Loucy (cell line): Measurements from ENCODE around the gene DRD1.

Experiments
- EZH2phosphoT487 ChIP-seq: fragments of 200-600 bp; IDR thresholded peaks from 2 replicates; pipeline ENCODE4 v1.6.1; 2018; ENCODE audit warnings: antibody characterized with exemption, mild to moderate bottlenecking, moderate library complexity, borderline replicate concordance
- TF ChIP-seq, protein P1 (sequence below): fragments of 200-600 bp; sonication (generic); conservative IDR thresholded peaks from 2 replicates; pipeline ENCODE4 v1.5.1; 2014; ENCODE audit warnings: mild to moderate bottlenecking, antibody characterized with exemption, low read length

DNA sequence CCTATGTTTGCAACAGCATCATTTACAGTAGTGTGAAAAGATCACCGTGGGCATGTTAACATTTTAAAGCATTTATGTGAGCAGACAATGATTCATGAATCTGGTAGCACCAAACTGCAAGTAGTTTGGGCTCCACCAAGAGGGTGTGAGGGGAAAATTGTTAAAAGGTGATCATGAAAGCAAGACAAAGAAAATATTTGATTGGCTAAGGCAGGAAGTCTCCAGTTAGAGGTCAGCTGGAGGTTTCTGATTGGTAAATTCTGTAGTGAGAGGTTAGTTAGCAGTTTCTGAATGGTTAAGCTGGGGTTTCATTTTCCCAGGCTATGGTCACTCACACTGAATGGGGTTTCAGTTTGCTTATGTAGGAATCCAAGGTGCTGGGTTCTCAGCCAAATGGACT, 13.5 kb upstream of the DRD1 start:
- TF ChIP-seq, protein P1, sequence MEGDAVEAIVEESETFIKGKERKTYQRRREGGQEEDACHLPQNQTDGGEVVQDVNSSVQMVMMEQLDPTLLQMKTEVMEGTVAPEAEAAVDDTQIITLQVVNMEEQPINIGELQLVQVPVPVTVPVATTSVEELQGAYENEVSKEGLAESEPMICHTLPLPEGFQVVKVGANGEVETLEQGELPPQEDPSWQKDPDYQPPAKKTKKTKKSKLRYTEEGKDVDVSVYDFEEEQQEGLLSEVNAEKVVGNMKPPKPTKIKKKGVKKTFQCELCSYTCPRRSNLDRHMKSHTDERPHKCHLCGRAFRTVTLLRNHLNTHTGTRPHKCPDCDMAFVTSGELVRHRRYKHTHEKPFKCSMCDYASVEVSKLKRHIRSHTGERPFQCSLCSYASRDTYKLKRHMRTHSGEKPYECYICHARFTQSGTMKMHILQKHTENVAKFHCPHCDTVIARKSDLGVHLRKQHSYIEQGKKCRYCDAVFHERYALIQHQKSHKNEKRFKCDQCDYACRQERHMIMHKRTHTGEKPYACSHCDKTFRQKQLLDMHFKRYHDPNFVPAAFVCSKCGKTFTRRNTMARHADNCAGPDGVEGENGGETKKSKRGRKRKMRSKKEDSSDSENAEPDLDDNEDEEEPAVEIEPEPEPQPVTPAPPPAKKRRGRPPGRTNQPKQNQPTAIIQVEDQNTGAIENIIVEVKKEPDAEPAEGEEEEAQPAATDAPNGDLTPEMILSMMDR = peak; percentile 18; the same call in 1 of the 2 replicates
- TF ChIP-seq EZH2phosphoT487 = no peak
